Measurements from ENCODE around the gene HBG2. TPM values are rescaled to one million over a fixed set of nuclear protein-coding genes. Genes with fewer than 3 reads are reported as not detected.

Gene HBG2
- total RNA-seq, 1 donor from 2014 or later, result 0.54 TPM

DNA sequence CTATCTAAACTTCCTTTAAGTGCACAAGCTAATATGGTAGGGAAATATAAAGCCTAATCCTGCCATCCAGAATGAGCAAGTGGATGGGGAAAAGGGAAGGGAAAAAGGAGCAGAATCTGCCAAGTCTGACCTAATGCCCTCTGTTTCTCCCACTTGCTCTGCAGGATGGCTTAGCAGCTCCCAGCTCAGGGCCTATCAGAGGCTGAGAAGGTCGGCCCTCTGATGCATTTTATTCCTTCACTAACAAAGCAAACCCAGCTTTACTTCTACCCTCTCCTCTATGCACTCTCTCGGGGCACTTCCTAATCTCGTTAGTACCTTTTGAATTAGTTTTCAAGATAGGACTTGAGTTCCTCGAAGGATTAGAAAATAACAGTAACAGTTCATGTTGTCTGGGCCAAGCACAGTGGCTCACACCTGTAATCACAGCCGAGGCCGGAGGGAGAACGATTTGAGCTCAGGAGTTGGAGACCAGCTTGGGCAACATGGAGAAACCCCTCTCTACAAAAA is 44.1 kb downstream of the HBG2 start:
- no peak for DNase-seq (ENCODE audit: low spot score in 2 of 2, unreplicated experiment in 2 of 2)
- Mint-ChIP-seq H3K36me3 (no peaks in the 10 kb centered on the region), H3K4me1 (no peaks in the 10 kb centered on the region), H3K27me3 (ENCODE audit: low read depth) (no peaks in the 10 kb centered on the region), H3K4me3 (no peak overlapping the region), H3K9me3 (peaks cover 14% of the 10 kb centered on the region), H3K27ac (no peak overlapping the region)
- TF ChIP-seq, protein P1, sequence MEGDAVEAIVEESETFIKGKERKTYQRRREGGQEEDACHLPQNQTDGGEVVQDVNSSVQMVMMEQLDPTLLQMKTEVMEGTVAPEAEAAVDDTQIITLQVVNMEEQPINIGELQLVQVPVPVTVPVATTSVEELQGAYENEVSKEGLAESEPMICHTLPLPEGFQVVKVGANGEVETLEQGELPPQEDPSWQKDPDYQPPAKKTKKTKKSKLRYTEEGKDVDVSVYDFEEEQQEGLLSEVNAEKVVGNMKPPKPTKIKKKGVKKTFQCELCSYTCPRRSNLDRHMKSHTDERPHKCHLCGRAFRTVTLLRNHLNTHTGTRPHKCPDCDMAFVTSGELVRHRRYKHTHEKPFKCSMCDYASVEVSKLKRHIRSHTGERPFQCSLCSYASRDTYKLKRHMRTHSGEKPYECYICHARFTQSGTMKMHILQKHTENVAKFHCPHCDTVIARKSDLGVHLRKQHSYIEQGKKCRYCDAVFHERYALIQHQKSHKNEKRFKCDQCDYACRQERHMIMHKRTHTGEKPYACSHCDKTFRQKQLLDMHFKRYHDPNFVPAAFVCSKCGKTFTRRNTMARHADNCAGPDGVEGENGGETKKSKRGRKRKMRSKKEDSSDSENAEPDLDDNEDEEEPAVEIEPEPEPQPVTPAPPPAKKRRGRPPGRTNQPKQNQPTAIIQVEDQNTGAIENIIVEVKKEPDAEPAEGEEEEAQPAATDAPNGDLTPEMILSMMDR (IDR thresholded peaks at IDR 0.05; ENCODE audit: unreplicated experiment), result no peak

DNA sequence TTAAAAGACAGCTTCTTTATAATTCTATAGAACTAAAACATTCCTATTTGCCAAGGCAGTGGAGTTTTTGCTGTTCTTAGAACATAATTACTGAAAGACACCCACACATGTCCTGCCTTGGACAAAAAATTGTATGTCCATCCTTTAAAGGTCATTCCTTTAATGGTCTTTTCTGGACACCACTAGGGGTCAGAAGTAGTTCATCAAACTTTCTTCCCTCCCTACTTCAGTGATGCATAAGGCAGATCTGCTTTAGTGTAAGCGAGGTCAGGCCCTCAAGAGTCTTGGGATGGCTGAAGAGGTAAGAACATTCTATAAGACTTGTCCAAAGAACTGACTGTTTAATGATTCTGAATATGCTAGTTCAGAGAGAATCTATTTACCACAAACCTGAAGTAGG is 49.8 kb downstream of the HBG2 start:
- no peaks in the 10 kb centered on the region for H3K4me1 Mint-ChIP-seq
- DNase-seq (ENCODE audit: low spot score in 2 of 2, unreplicated experiment in 2 of 2), result no peak
- TF ChIP-seq, protein P1 (IDR thresholded peaks at IDR 0.05; ENCODE audit: unreplicated experiment), result no peak
- H3K27ac Mint-ChIP-seq, result no peak overlapping the region
- no peak overlapping the region for H3K4me3 Mint-ChIP-seq
- no peaks in the 10 kb centered on the region for H3K36me3 Mint-ChIP-seq
- H3K27me3 Mint-ChIP-seq (ENCODE audit: low read depth), result peaks cover 7% of the 10 kb centered on the region
- H3K9me3 Mint-ChIP-seq, result no peaks in the 10 kb centered on the region

DNA sequence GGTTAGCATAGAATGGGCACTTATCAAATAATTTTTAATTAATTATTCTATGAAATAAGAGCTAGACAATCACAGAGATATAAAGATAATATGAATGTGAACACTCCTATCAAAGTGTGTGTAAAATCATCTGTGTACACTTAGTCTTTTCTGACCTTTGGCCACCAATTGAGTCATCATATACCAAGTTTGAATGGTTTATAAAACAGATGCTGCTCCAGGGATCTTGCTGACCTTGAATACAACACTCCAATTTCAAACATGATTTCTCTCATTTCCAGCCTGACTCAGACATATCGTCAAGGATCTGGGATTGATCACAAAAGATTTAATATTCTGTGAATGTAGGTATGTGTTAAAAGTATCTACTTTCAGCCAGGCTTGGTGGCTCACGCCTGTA is 51.2 kb downstream of the HBG2 start:
- Mint-ChIP-seq H3K9me3 (no peaks in the 10 kb centered on the region), H3K27ac (no peak overlapping the region), H3K4me3 (no peak overlapping the region), H3K36me3 (no peaks in the 10 kb centered on the region), H3K27me3 (ENCODE audit: low read depth) (peaks cover 7% of the 10 kb centered on the region), H3K4me1 (no peaks in the 10 kb centered on the region)
- TF ChIP-seq, protein P1 (IDR thresholded peaks at IDR 0.05; ENCODE audit: unreplicated experiment), result no peak
- no peak for DNase-seq (ENCODE audit: low spot score in 2 of 2, unreplicated experiment in 2 of 2)

Other genes with a start within 250 kb of the HBG2 start
- not detected in 3 replicates for gene OR52J3, start 208.3 kb downstream of the HBG2 start, total RNA-seq
- gene OR52E2, start 195.2 kb downstream of the HBG2 start, total RNA-seq, result not detected in 3 replicates
- gene OR52E1, start 185.2 kb downstream of the HBG2 start, total RNA-seq, result not detected in 3 replicates
- gene OR52A5, start 116.4 kb downstream of the HBG2 start, total RNA-seq, result not detected in 3 replicates
- gene OR52A1, start 100.0 kb downstream of the HBG2 start, total RNA-seq, result 0.02 TPM in 2 of 3 replicates, not detected in the other
- gene OR51V1, start 54.1 kb downstream of the HBG2 start, total RNA-seq, result not detected in 3 replicates
- gene HBB, start 27.7 kb downstream of the HBG2 start, total RNA-seq, result not detected in 3 replicates
- gene HBD, start 20.3 kb downstream of the HBG2 start, total RNA-seq, result 1.9 to 3.0 TPM (median 2.6 TPM) in 3 replicates
- not detected in 3 replicates for gene HBG1, start 4.9 kb downstream of the HBG2 start, total RNA-seq
- 0.29 to 0.41 TPM (median 0.34 TPM) in 3 replicates for gene HBE1, start 15.2 kb upstream of the HBG2 start, total RNA-seq
- gene OR51B4, start 47.2 kb upstream of the HBG2 start, total RNA-seq, result 0.25 to 0.65 TPM (median 0.47 TPM) in 3 replicates
- gene OR51B2, start 69.5 kb upstream of the HBG2 start, total RNA-seq, result 0.41 to 0.56 TPM in 2 of 3 replicates, not detected in the other
- 0.89 to 1.2 TPM (median 1.1 TPM) in 3 replicates for gene OR51B5, start 88.7 kb upstream of the HBG2 start, total RNA-seq
- not detected in 3 replicates for gene OR51B6, start 96.7 kb upstream of the HBG2 start, total RNA-seq
- not detected in 3 replicates for gene OR51M1, start 129.0 kb upstream of the HBG2 start, total RNA-seq
- not detected in 3 replicates for gene OR51Q1, start 167.3 kb upstream of the HBG2 start, total RNA-seq
- gene OR51I1, start 186.7 kb upstream of the HBG2 start, total RNA-seq, result 0.50 to 0.93 TPM (median 0.63 TPM) in 3 replicates
- not detected in 3 replicates for gene OR51I2, start 194.5 kb upstream of the HBG2 start, total RNA-seq
- gene OR52D1, start 233.9 kb upstream of the HBG2 start, total RNA-seq, result not detected in 3 replicates

Measured in mesothelial cell of epicardium (in vitro differentiated cells).